Central memory CD4-positive, alpha-beta T cell (primary cell): ENCODE results near the gene MAP4K4.
A peak's percentile ranks its signal among the peaks of the same experiment; 100 is the strongest.

Source experiments
- DNase-seq: peaks from one replicate; pipeline ENCODE4 v3.0.0; 2022

MAP4K4 gene

GRCh38 chr2:101818531-101819451, 121.3 kb downstream of the MAP4K4 start:
- no peak for DNase-seq

DNA sequence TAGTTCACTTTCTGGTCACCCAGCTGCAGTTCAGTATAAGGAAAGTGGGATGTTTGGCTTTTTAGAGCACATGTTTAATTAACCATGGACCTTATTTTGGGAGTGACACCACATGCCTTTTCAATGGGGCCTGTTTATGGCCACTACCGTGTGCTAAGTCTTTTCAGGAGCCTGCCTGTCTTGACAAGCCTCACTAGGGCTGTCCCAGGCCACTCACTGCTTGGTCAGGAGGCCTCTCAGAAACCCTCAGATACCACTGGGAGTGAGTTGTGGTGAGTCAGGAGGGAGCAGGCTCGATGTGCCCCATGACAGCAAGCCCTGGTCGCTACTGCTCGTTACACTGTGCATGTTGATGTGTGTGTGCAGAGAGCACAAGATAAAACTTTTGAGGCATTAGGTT, 123.0 kb downstream of the MAP4K4 start:
- DNase-seq: no peak

DNA sequence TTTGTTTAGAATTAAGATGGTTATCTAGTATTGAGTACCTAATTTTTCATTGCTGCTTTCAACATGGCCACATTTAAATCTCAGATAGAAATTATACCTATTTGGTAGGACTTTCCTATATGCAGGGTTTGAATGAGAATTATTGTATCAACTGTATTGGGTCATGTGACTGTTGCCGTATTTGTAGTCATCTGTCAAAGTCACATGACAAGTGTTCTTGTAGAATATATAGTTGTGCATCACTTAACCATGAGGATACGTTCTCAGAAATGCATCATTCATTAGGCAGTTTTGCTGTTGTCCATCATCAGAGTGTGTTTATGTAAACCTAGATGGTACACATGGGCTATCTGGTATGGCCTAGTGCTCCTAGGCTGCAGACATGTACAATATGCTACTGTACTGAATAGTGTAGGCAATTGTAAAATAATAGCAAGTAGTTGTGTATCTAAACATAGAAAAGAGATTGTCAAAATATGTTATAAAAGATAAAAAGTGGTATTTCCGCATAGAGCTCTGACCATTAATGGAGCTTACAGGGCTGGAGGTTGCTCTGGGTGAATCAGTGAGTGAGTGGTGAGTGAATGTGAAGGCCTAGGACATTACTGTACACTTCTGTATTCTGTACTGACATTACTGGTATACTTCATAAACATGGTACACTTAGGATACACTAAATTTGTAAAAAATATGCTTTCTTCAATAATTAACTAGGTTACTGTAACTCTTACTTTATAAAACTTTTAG, 123.7 kb downstream of the MAP4K4 start:
- DNase-seq: no peak

DNA sequence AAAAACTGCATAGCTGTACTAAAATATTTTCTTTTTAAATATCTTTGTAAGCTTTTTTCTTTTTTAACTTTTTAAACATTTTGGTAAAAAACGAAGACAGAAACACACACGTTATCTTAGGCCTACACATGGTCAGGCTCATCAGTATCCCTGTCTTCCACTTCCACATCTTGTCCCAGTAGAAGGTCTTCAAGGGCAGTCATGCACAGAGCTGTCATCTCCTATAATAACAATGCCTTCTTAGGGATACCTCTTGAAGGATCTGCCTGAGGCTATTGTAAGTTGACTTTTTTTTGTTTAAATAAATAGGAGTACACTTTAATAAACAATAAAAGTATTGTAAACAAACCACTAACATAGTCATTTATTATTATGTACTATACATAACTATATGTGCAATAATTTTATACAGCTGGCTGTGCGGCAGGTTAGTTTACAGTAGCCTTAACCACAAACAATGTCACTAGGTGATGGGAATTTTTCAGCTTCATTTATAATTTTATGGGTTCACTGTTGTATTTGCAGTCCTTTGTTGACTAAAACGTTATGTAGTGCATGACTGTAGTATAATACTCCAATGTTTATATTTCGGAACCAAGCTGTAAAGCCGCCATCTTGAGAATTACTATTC, 124.4 kb downstream of the MAP4K4 start:
- no peak for DNase-seq

DNA sequence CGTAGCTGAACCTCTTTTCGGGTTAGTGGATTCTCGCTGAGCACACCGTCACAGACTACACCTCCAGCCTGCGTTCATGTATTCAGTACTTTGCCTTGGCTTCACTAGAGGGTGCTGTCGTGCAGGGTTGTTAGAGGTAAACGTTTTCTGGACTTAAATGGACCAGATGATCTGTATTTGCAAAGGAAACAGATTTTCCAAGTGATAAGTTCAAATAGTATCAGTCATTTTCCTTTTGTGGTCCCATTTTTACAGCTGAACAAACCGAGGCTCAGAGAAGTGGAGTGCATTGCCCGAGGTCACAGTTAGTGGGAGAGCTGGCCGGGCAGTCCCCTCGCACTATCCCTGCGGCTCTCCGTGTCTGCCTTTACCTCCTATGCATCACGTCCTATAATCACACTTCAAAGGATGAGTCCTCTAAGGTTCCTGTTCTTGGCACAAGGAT, 125.9 kb downstream of the MAP4K4 start:
- DNase-seq: peak; percentile 57

DNA sequence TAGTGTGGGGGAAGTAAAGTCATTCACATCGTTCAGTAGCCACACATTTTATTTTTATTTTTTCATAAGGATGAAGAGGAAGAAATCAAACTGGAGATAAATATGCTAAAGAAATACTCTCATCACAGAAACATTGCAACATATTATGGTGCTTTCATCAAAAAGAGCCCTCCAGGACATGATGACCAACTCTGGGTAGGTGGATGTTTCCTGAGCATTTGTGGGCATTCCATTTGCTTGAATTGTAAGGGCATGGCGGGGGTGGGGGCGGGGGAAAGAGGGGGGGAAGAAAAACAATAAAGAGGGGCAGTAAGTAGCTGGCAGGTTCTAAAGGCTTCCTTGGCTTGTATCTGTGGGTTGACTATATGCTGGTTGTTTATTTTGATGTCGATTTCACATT, 126.4 kb downstream of the MAP4K4 start:
- no peak for DNase-seq

GRCh38 chr2:101826716-101827115, 129.2 kb downstream of the MAP4K4 start:
- DNase-seq: no peak

GRCh38 chr2:101827246-101827645, 129.7 kb downstream of the MAP4K4 start:
- no peak for DNase-seq

GRCh38 chr2:101828257-101828656, 130.8 kb downstream of the MAP4K4 start:
- peak; percentile 47 for DNase-seq

DNA sequence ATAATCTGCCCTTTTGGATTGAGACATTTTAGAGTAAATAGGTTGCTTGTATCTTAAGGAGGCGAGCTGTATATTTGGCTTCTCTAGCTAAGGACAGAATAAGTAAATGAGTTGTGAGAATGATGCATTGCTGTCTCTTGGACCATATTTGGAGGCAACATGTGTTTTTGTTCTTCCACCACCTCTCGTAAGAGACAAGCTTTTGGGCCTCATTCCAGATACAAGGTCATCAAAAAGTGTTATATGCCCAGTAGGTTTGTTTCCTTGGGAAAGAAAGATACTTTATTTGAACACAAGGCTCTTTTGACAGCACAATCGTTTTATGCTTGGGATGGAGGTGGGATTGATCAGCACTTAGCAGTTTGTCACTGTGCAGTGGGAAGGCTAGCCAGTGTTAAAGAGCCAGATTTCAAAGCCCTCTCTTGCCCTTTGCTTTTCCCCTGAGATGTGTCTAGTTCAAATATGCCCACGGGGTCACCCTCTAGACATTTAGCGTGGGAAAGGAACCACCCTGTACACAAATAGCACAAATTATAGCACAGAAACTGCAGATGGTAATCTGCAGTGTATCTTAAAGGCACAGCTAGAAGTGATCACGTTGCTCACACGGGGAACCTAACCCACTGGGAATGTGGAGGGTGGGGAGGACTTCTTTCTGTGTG, 131.3 kb downstream of the MAP4K4 start:
- DNase-seq: no peak

DNA sequence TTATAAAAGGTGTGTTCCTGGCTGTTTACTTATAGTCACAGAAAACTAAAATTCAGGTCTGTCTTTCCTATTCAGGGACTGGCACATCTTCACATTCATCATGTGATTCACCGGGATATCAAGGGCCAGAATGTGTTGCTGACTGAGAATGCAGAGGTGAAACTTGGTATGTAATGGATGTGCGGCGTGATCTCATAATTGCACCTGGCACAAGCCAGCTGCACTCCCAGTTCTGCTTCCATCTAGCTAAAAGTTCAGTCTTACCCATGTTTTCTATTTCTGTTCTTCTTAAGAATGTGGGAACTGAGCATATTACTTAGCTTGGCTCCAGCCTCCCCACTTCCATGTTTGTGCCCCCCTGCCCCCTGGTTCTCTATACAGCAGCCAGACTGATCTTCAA, 131.9 kb downstream of the MAP4K4 start:
- DNase-seq: no peak

- DNase-seq: no peak
These were observed 132.6 kb downstream of the MAP4K4 start for GRCh38 chr2:101830146-101830545.

DNA sequence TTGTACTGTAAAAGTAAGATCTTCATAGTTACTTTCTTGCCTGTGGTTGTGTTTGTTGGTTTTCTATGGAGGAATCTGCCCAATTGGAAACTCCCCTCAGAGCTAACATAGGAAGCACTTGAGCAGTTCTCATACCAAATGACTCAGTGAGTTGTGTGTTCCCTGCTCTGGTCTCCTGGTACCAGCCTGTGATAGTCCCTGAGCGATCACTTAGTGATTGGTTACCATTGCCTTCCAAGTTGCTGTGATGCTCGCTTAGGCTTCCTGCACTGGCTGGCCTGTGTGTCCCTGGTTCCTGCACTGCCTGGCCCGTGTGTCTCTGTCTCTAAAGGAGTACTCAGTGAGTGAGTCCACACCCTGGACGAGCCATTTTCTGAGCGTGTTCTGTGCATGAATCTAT, 133.0 kb downstream of the MAP4K4 start:
- DNase-seq: no peak

DNA sequence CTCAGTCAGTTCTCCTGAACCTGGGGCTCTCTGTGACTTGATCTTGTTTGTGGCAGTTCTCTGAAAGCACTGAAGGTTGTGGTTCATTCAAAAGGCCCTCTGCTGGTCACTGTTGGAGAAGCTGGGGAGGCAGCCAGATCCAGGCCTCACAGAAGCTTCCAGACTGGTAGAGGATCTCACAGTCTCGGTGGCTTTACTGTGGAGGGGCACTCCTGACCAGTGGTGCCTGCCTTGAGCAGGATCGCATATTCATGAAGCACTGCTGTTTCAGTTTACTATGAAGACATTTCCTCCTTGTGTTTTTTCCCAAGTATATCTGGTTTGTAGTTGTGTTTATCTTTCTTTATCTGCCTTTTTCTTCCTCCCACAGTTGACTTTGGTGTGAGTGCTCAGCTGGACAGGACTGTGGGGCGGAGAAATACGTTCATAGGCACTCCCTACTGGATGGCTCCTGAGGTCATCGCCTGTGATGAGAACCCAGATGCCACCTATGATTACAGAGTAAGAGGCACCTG, 133.9 kb downstream of the MAP4K4 start:
- DNase-seq: peak; percentile 50

- DNase-seq: no peak
These were observed 134.6 kb downstream of the MAP4K4 start for GRCh38 chr2:101832114-101832513.

GRCh38 chr2:101833890-101834523, 136.5 kb downstream of the MAP4K4 start:
- no peak for DNase-seq

GRCh38 chr2:101837354-101837753, 139.8 kb downstream of the MAP4K4 start:
- DNase-seq: no peak

GRCh38 chr2:101841679-101842327, 144.3 kb downstream of the MAP4K4 start:
- DNase-seq: no peak

- no peak for DNase-seq
These were observed 145.0 kb downstream of the MAP4K4 start for GRCh38 chr2:101842471-101842870.

GRCh38 chr2:101843048-101843447, 145.5 kb downstream of the MAP4K4 start:
- no peak for DNase-seq

DNA sequence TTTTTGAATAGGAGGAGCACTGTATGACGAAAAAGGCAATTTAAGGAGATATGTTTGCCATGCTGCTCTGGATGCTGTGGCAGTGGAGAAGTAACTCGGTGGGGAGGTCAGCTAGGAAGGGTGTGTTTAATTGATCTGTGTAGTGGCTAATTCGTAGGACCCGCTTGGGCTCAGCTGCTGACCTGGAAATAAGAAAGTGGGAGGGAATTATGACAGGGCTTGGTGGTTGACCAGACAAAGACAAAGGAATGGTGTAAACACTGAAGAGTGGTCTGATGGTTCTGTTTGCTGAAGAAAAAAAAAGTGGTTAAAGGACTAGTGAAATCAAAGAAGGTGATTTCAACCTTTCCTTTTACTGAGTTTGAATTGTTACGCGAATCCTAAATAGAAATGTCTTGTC, 146.0 kb downstream of the MAP4K4 start:
- no peak for DNase-seq
